ENCODE measurements around the gene TSEN54.

Gene TSEN54

GRCh38 chr17:75565618-75566017, 49.3 kb downstream of the TSEN54 start:
- DNase-seq (ENCODE audit: low read depth) = no peak

- no peak for DNase-seq (ENCODE audit: low read depth)
Observed at GRCh38 chr17:75566416-75566815, 50.1 kb downstream of the TSEN54 start.

- DNase-seq (ENCODE audit: low read depth) = no peak
Observed at GRCh38 chr17:75566834-75567233, 50.5 kb downstream of the TSEN54 start.

- no peak for DNase-seq (ENCODE audit: low read depth)
Observed at GRCh38 chr17:75568412-75569255, 52.3 kb downstream of the TSEN54 start.

GRCh38 chr17:75570034-75570676, 53.8 kb downstream of the TSEN54 start:
- no peak for DNase-seq (ENCODE audit: low read depth)

GRCh38 chr17:75570772-75571171, 54.4 kb downstream of the TSEN54 start:
- DNase-seq (ENCODE audit: low read depth) = no peak

GRCh38 chr17:75571197-75571884, 55.0 kb downstream of the TSEN54 start:
- DNase-seq (ENCODE audit: low read depth) = no peak

GRCh38 chr17:75571885-75572215, 55.5 kb downstream of the TSEN54 start:
- no peak for DNase-seq (ENCODE audit: low read depth)

GRCh38 chr17:75572713-75573539, 56.6 kb downstream of the TSEN54 start:
- no peak for DNase-seq (ENCODE audit: low read depth)

GRCh38 chr17:75573540-75573957, 57.2 kb downstream of the TSEN54 start:
- DNase-seq (ENCODE audit: low read depth) = no peak

GRCh38 chr17:75573994-75574393, 57.7 kb downstream of the TSEN54 start:
- no peak for DNase-seq (ENCODE audit: low read depth)
